ENCODE measurements around the gene CNTNAP2.

The CNTNAP2 gene

DNA sequence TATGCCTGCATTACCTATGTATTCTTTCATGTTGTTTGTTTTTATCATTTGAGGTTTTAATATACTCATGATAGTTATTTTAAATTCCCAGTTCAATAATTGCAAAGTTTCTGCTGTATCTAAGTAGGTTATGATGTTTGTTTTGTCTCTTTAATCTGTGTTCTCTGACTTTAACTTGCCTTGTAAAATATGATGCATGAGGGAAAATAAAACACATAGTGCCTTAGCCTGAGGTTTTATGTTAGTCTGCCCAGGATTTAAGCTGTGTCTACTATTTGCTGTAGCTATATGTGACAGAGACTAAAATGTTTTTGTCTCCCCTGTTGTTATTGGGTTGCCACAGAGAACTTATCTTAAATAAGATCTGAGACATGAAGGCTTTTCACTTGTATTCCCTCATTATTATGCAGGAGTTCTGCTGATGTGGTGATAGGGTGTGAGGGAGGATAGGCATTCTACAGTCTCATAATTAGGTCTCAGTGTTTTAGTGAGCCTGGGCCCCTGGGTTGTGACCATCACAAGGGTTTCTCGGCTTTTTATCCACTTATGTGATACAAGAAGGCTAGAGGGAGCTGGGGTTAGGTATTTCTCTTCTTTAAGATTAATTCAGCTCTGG lies 582.5 kb downstream of the CNTNAP2 start:
- no peak overlapping the region for H2BK120ac ChIP-seq (ENCODE audit: insufficient read depth, low read length, poor library complexity)
- H4K91ac ChIP-seq (ENCODE audit: low read depth, low read length), result no peak overlapping the region
- H3K14ac ChIP-seq (ENCODE audit: low read length), result no peak overlapping the region
- H3K23ac ChIP-seq (ENCODE audit: low read length), result no peak overlapping the region
- no peak overlapping the region for H2BK12ac ChIP-seq (ENCODE audit: low read length)
- H3K4me1 ChIP-seq (ENCODE audit: control insufficient read depth in 1 of 2, insufficient read depth in 2 of 2, low read length in 2 of 2), result no peaks in the 10 kb centered on the region
- no peak overlapping the region for H3K4me3 ChIP-seq (ENCODE audit: low read depth, low read length)
- DNase-seq, result no peak
- no peaks in the 10 kb centered on the region for H3K36me3 ChIP-seq (ENCODE audit: control insufficient read depth in 1 of 2, insufficient read depth in 2 of 2, low read length in 2 of 2)
- H3K79me2 ChIP-seq (ENCODE audit: control insufficient read depth, insufficient read depth, low read length, poor library complexity), result no peaks in the 10 kb centered on the region
- H3K9me3 ChIP-seq (ENCODE audit: insufficient read depth, low read depth, low read length), result no peaks in the 10 kb centered on the region
- H3K79me1 ChIP-seq (ENCODE audit: low read length), result no peaks in the 10 kb centered on the region
- no peak overlapping the region for H3K18ac ChIP-seq (ENCODE audit: low read length)
- no peak overlapping the region for H3K9ac ChIP-seq (ENCODE audit: low read length)
- no peak overlapping the region for H4K8ac ChIP-seq (ENCODE audit: low read depth, low read length)
- H3K27ac ChIP-seq (ENCODE audit: low read depth, low read length), result no peak overlapping the region
- no peak overlapping the region for H2BK5ac ChIP-seq (ENCODE audit: low read depth, low read length, poor library complexity)
- H2AFZ ChIP-seq (ENCODE audit: insufficient read depth, low read length, poor library complexity), result no peak overlapping the region
- no CpG with 5 or more reads among the region's 1 CpG for WGBS (ENCODE audit: extremely low coverage, insufficient coverage, insufficient read length)
- no peak overlapping the region for H4K12ac ChIP-seq (ENCODE audit: low read depth, low read length)
- H2AK5ac ChIP-seq (ENCODE audit: low read length), result no peak overlapping the region
- H3K4me2 ChIP-seq (ENCODE audit: low read length), result no peak overlapping the region
- H3K4ac ChIP-seq (ENCODE audit: low read depth, low read length), result no peak overlapping the region
- H3K27me3 ChIP-seq (ENCODE audit: insufficient read depth, low read length), result no peaks in the 10 kb centered on the region

- no peaks in the 10 kb centered on the region for H3K4me1 ChIP-seq (ENCODE audit: control insufficient read depth in 1 of 2, insufficient read depth in 2 of 2, low read length in 2 of 2)
- no peak overlapping the region for H2BK120ac ChIP-seq (ENCODE audit: insufficient read depth, low read length, poor library complexity)
- no CpG with 5 or more reads among the region's 1 CpG for WGBS (ENCODE audit: extremely low coverage, insufficient coverage, insufficient read length)
- no peak overlapping the region for H2BK5ac ChIP-seq (ENCODE audit: low read depth, low read length, poor library complexity)
- H3K79me2 ChIP-seq (ENCODE audit: control insufficient read depth, insufficient read depth, low read length, poor library complexity), result no peaks in the 10 kb centered on the region
- no peak overlapping the region for H4K8ac ChIP-seq (ENCODE audit: low read depth, low read length)
- no peak for DNase-seq
- no peak overlapping the region for H3K4me2 ChIP-seq (ENCODE audit: low read length)
- H3K18ac ChIP-seq (ENCODE audit: low read length), result no peak overlapping the region
- no peak overlapping the region for H3K4me3 ChIP-seq (ENCODE audit: low read depth, low read length)
- no peak overlapping the region for H2AFZ ChIP-seq (ENCODE audit: insufficient read depth, low read length, poor library complexity)
- H3K79me1 ChIP-seq (ENCODE audit: low read length), result no peaks in the 10 kb centered on the region
- H3K27ac ChIP-seq (ENCODE audit: low read depth, low read length), result no peak overlapping the region
- H3K27me3 ChIP-seq (ENCODE audit: insufficient read depth, low read length), result no peaks in the 10 kb centered on the region
- no peak overlapping the region for H4K91ac ChIP-seq (ENCODE audit: low read depth, low read length)
- H2BK12ac ChIP-seq (ENCODE audit: low read length), result no peak overlapping the region
- H3K23ac ChIP-seq (ENCODE audit: low read length), result no peak overlapping the region
- no peaks in the 10 kb centered on the region for H3K36me3 ChIP-seq (ENCODE audit: control insufficient read depth in 1 of 2, insufficient read depth in 2 of 2, low read length in 2 of 2)
- H2AK5ac ChIP-seq (ENCODE audit: low read length), result no peak overlapping the region
- H3K14ac ChIP-seq (ENCODE audit: low read length), result no peak overlapping the region
- no peak overlapping the region for H3K9ac ChIP-seq (ENCODE audit: low read length)
- no peak overlapping the region for H3K4ac ChIP-seq (ENCODE audit: low read depth, low read length)
- H3K9me3 ChIP-seq (ENCODE audit: insufficient read depth, low read depth, low read length), result no peaks in the 10 kb centered on the region
- no peak overlapping the region for H4K12ac ChIP-seq (ENCODE audit: low read depth, low read length)
Observed at GRCh38 chr7:146700015-146700560, 583.5 kb downstream of the CNTNAP2 start.

- Histone ChIP-seq H3K36me3 (ENCODE audit: control insufficient read depth in 1 of 2, insufficient read depth in 2 of 2, low read length in 2 of 2) (no peaks in the 10 kb centered on the region), H4K91ac (ENCODE audit: low read depth, low read length) (no peak overlapping the region), H3K9ac (ENCODE audit: low read length) (no peak overlapping the region), H4K12ac (ENCODE audit: low read depth, low read length) (no peak overlapping the region), H3K4me2 (ENCODE audit: low read length) (no peak overlapping the region), H2BK5ac (ENCODE audit: low read depth, low read length, poor library complexity) (no peak overlapping the region), H3K14ac (ENCODE audit: low read length) (no peak overlapping the region), H3K4me1 (ENCODE audit: control insufficient read depth in 1 of 2, insufficient read depth in 2 of 2, low read length in 2 of 2) (no peaks in the 10 kb centered on the region), H2AK5ac (ENCODE audit: low read length) (no peak overlapping the region), H3K23ac (ENCODE audit: low read length) (no peak overlapping the region), H3K4ac (ENCODE audit: low read depth, low read length) (no peak overlapping the region), H2AFZ (ENCODE audit: insufficient read depth, low read length, poor library complexity) (no peak overlapping the region), H3K27me3 (ENCODE audit: insufficient read depth, low read length) (no peaks in the 10 kb centered on the region), H2BK12ac (ENCODE audit: low read length) (no peak overlapping the region), H3K18ac (ENCODE audit: low read length) (no peak overlapping the region), H3K79me1 (ENCODE audit: low read length) (no peaks in the 10 kb centered on the region), H3K79me2 (ENCODE audit: control insufficient read depth, insufficient read depth, low read length, poor library complexity) (no peaks in the 10 kb centered on the region), H2BK120ac (ENCODE audit: insufficient read depth, low read length, poor library complexity) (no peak overlapping the region), H3K27ac (ENCODE audit: low read depth, low read length) (no peak overlapping the region), H4K8ac (ENCODE audit: low read depth, low read length) (no peak overlapping the region), H3K4me3 (ENCODE audit: low read depth, low read length) (no peak overlapping the region), H3K9me3 (ENCODE audit: insufficient read depth, low read depth, low read length) (no peaks in the 10 kb centered on the region)
- DNase-seq, result no peak
- WGBS (ENCODE audit: extremely low coverage, insufficient coverage, insufficient read length), result no CpG with 5 or more reads among the region's 3 CpGs
Observed at GRCh38 chr7:146701166-146701565, 584.6 kb downstream of the CNTNAP2 start.

DNA sequence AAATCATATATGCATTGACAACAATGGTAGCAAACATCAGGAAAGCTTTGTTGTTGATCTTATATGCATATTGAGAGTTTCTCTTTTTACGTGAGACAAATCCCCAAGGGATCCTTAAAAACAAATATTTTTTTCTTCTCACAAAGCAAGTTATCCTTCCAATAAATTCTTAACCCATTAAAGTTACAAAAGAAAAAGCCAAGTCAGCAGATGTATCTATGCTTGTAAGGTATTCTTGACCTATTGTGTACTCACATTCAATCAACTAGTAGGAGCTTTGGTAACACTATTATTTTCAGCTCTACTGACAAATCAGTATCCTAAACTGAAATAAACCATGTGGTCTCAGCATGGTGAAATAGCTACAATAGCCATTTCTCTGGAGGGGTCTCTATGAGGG lies 586.3 kb downstream of the CNTNAP2 start:
- H3K4ac ChIP-seq (ENCODE audit: low read depth, low read length), result no peak overlapping the region
- no peaks in the 10 kb centered on the region for H3K9me3 ChIP-seq (ENCODE audit: insufficient read depth, low read depth, low read length)
- H4K91ac ChIP-seq (ENCODE audit: low read depth, low read length), result no peak overlapping the region
- no peak overlapping the region for H3K9ac ChIP-seq (ENCODE audit: low read length)
- H2AK5ac ChIP-seq (ENCODE audit: low read length), result no peak overlapping the region
- no peak overlapping the region for H2BK120ac ChIP-seq (ENCODE audit: insufficient read depth, low read length, poor library complexity)
- no peak overlapping the region for H4K8ac ChIP-seq (ENCODE audit: low read depth, low read length)
- H3K14ac ChIP-seq (ENCODE audit: low read length), result no peak overlapping the region
- H3K36me3 ChIP-seq (ENCODE audit: control insufficient read depth in 1 of 2, insufficient read depth in 2 of 2, low read length in 2 of 2), result no peaks in the 10 kb centered on the region
- no CpG with 5 or more reads among the region's 1 CpG for WGBS (ENCODE audit: extremely low coverage, insufficient coverage, insufficient read length)
- H3K23ac ChIP-seq (ENCODE audit: low read length), result no peak overlapping the region
- H2AFZ ChIP-seq (ENCODE audit: insufficient read depth, low read length, poor library complexity), result no peak overlapping the region
- H3K4me1 ChIP-seq (ENCODE audit: control insufficient read depth in 1 of 2, insufficient read depth in 2 of 2, low read length in 2 of 2), result no peaks in the 10 kb centered on the region
- no peak overlapping the region for H3K18ac ChIP-seq (ENCODE audit: low read length)
- no peak overlapping the region for H2BK12ac ChIP-seq (ENCODE audit: low read length)
- no peak overlapping the region for H3K4me2 ChIP-seq (ENCODE audit: low read length)
- no peaks in the 10 kb centered on the region for H3K27me3 ChIP-seq (ENCODE audit: insufficient read depth, low read length)
- no peaks in the 10 kb centered on the region for H3K79me2 ChIP-seq (ENCODE audit: control insufficient read depth, insufficient read depth, low read length, poor library complexity)
- H3K79me1 ChIP-seq (ENCODE audit: low read length), result no peaks in the 10 kb centered on the region
- no peak overlapping the region for H2BK5ac ChIP-seq (ENCODE audit: low read depth, low read length, poor library complexity)
- DNase-seq, result no peak
- no peak overlapping the region for H3K27ac ChIP-seq (ENCODE audit: low read depth, low read length)
- H4K12ac ChIP-seq (ENCODE audit: low read depth, low read length), result no peak overlapping the region
- H3K4me3 ChIP-seq (ENCODE audit: low read depth, low read length), result no peak overlapping the region
